HG02840 (cell line): Measurements from ENCODE around the gene GOSR1.
"Not testable (repeated sequence)": the region's sequence is repeated elsewhere in the genome, so short reads cannot be mapped to it uniquely, and the experiment has no call there.

Source experiments
- ATAC-seq: cut with Tn5 transposase; IDR thresholded peaks from one replicate; pipeline ENCODE4 v1.9.1; 2021; ENCODE audit warnings: mild to moderate bottlenecking, moderate library complexity, moderate number of reproducible peaks; ENCODE audit not compliant: unreplicated experiment, low FRiP score

The GOSR1 gene

DNA sequence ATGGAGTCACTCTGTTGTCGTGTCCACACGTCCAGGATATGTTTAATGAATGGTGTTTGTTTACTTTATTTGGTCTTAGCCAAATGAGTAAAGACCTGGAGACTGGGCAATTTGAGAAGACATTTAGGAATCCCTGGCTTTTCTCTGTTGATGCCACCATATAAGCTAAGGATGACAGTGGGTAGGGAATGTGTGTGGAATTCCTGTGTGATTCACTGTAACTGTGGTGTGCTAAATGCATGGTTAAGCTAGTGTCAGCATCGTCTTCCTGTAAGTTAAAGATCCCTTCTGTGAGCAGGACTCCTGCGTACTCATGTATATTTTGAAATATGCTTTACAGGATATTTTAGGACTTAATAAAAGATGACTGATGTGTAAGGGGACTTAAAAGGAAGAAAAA is 26.4 kb downstream of the GOSR1 start:
- no peak for ATAC-seq

DNA sequence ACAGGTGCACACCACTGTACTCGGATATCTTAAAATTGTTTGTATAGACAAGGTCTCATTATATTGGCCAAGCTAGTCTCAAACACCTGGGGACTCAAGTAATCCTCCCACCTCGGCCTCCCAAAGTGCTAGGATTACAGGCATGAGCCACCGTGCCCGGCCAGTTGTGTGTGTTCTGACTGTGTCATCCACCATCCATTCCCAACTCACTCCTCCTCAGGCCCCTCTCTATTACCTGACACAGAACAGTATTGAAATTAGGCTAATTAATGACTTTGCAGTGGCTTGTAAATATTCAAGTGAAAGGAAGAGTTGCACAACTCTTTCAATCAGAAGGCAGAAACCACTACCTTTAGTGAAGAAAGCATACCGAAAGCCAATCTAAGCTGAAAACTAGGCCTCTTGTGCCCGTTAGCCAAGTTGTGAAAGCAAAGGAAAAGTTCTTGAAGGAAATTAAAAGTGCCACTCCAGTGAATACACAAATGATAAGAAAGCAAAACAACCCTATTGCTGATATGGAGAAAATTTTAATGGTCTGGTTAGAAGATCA is 28.7 kb downstream of the GOSR1 start:
- no peak for ATAC-seq

DNA sequence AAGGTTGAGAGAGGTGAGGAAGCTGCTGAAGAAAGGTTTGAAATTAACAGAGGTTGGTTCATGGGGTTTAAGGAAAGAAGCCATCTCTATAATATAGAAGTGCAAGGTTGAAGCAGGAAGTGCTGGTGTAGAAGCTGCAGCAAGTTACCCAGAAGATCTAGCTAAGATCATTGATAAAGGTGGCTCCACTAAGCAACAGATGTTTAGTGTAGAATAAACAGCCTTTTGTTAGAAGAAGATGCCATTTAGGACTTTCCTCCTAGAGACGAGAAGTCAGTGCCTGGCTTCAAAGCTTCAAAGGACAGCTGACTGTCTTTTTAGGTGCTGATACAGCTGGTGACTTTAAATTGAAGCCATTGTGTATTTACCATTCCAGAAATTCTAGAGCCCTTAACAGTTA is 29.3 kb downstream of the GOSR1 start:
- ATAC-seq, result no peak

DNA sequence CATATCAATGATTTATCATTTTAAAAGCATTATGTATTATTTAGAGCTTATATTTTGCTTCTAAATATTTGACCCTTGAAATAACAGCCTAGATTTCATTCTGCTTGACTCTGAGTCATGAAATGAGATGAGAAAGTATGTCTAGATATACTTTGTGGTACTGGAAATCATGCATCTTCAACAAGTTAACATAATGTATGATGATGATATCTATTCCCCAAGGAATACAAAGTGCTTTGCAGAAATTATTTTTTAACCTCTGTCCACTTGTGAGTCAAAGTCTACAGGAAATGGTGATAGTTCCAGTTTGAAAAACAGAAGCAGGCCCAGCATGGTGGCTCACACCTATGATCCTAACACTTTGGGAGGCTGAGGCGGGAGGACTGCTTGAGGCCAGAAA is 36.1 kb downstream of the GOSR1 start:
- ATAC-seq, result no peak

DNA sequence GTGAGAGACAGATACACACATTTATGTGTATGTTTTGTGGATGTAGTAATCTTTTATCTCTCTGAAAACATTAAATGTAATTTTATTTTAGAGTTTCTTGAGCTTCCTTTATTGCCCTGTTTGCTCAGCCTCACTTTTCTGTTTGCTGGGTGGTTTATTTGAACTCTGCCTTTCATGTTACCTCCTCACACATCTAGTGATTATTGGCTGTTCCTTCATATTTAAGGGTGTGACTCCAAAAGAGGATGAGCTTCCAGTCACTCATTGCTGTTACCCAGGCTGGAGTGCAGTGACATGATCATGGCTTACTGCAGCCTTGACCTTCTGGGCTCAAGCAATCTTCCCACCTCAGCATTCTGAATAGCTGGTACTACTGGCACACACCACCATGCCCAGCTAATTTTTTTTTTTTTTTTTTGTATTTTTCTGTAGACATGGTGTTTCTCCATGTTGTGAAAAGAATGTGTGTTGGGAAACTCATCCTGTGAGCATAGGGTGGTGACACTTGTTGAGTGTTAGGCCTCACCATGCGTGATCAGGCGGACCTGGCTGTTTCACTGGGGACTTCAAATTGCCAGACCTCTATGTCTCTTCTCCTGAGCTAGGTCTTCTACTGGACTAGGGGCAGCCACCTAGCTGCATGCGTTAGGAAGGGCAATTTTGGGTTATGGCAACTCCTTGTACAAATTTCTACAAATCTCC is 37.8 kb downstream of the GOSR1 start:
- ATAC-seq, result no peak

DNA sequence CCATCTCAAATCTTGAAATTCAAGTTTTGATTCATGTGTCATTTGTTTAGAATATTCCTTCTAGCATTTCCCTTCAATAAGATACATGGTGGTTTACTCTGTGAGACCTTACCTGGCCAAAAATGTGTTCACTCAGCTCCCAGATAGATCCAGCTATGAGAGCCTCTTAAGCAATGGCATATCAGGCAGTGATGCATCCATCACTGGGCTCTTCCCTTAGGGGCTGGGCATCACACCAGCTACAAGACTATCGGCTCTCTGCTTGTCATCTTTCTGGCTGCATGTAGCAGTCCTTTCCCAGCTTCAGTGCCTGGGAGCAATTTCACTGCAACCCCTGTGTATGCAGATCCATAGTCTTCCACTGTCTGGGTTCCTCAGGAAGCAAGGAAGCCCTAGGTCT is 40.6 kb downstream of the GOSR1 start:
- no peak for ATAC-seq

DNA sequence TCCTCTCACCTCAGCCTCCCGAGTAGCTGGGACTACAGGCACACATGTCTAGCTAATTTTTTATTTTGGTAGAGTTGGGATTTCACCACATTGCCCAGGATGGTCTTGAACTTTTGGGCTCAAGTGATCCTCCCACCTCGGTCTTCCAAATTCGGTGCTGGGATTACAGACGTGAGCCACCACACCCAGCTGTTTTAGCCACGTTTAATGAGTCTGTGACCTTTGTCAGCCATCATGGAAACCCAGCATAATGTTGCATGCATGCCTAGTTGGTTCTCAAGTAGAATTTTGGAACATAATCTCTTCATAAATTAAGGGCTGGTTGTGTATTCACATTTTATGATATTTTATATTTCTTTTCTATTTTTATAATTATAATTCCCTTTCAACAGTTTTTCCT is 42.0 kb downstream of the GOSR1 start:
- no peak for ATAC-seq

DNA sequence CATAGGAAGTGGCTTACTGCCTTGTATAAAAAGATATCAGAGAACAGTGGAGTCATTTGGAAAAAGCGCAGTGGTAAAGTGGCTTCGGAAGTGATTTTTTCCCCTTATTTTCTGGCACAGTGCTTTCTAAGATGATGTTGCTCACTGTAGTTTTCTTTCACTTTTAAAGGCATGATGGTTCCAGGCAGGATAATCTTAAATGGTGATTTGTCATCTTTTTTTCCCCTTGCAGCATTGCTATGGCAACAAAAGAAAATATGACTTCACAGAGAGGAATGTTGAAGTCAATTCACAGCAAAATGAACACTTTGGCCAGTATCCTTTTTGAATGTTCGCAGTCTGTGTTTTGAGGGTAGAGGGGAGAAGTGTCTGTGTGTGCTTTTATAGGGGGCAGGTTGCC is 42.5 kb downstream of the GOSR1 start:
- no peak for ATAC-seq

DNA sequence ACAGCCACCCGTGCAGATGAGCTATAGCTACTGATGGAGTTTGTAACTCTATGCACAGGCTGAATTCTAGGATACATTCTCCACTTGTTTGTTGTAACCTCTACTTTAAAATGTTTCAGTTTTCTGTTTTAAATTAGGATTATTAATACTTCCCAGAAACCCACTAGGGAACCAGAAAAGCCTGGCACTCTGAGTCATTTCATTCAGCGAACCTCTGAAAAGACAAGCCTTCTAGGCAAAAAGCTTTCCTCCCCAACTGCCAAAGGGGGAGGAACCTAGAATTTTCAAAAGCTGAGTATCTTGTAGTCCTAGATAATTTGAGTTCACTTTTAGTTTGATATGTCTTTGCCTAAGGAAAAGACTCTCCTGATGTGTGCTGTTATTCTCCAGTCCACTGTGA is 43.2 kb downstream of the GOSR1 start:
- ATAC-seq, result no peak

DNA sequence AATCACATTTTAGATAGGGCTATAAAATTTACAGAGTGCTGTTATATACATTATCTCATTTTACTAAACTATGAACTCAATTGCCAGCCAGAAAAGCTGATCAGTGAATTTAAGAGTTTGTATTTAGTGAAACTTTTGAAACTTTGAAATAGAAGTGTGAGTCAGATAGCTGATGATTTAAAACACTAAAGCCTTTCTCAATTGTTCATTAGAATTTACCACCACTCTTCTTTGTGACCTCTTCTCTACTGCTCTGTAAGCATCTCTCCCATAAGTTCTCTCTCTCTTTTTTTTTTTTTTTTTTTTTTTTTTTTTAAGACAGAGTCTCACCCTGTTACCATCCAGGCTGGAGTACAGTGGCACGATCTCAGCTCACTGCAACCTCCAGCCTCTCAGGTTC is 43.7 kb downstream of the GOSR1 start:
- no peak for ATAC-seq

DNA sequence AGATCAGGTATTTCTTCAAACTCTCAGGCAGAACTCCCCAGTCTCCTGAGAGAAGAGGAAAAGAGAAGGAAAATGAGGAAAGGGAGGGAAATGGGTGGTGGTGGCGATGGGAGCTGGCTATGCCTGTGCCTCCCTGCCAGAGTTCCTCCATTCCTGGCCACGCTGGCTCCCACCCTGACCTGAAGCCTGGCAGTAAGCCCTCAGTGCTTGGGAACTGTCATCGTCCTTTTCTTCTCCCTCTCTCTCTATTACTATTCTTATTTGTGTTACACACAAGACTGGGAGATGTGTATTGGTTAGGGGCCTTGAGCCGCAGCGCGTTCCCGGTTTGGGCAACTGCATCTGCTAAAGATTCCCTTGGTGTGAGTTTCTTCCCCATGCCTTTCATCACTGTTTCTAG is 44.6 kb downstream of the GOSR1 start:
- ATAC-seq, result no peak

DNA sequence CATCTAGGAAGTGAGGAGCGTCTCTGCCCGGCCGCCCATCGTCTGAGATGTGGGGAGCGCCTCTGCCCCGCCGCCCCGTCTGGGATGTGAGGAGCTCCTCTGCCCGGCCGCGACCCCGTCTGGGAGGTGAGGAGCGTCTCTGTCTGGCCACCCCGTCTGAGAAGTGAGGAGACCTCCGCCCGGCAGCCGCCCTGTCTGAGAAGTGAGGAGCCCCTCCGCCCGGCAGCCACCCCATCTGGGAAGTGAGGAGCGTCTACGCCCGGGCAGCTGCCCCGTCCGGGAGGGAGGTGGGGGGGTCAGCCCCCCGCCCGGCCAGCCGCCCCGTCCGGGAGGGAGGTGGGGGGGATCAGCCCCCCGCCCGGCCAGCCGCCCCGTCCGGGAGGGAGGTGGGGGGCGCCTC is 46.0 kb downstream of the GOSR1 start:
- ATAC-seq, result not testable (repeated sequence)

DNA sequence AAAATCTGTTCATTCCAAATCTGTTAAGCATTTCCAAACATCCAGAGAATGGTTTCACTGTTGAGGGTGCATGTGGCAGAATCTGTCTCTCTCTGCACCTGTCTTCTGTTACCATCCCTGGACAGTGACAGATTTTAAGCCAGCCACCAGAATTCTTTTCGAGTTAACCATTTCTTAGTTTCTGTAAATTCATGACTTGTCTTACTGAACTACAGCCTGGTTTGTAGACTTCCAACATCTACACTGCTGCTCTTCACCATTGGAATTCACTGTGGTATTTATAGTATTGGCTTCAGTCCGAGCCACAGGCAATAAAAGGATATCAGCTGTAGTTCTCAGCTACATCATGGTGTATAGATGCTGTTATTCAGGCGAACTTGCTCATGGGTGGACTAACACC is 47.6 kb downstream of the GOSR1 start:
- no peak for ATAC-seq

DNA sequence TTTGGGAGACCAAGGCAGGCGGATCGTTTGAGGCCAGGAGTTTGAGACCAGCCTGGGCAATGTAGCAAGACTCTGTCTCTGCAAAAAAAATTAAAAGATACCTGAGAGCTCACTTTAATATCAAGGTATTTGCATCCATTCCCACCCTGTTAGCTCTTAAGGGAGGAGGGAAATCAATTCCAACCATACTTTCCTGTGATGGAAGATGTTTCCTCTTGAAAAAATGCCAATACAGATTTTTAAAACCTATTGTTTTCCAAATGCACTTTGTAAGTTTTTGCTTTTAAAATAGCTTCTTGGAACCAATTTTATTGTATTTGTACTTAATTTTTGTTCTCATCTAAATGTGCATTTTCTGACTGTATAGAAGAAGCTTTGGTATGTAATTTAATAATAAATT is 49.2 kb downstream of the GOSR1 start:
- no peak for ATAC-seq

DNA sequence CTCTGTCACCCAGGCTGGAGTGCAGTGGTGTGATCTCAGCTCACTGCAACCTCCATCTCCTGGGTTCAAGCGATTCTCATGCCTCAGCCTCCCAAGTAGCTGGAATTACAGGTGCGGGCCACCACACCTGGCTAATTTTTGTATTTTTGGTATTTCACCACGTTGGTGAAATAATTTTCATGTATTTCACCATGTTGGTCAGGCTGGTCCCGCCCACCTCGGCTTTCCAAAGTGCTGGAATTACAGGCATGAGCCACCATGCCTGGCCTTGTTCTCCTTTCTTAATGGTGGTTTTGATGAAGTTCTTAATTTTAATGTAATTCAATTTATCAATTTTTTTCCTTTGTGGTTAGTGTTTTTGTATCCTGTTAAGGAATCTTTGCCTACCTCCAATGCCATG is 51.5 kb downstream of the GOSR1 start:
- not testable (repeated sequence) for ATAC-seq

DNA sequence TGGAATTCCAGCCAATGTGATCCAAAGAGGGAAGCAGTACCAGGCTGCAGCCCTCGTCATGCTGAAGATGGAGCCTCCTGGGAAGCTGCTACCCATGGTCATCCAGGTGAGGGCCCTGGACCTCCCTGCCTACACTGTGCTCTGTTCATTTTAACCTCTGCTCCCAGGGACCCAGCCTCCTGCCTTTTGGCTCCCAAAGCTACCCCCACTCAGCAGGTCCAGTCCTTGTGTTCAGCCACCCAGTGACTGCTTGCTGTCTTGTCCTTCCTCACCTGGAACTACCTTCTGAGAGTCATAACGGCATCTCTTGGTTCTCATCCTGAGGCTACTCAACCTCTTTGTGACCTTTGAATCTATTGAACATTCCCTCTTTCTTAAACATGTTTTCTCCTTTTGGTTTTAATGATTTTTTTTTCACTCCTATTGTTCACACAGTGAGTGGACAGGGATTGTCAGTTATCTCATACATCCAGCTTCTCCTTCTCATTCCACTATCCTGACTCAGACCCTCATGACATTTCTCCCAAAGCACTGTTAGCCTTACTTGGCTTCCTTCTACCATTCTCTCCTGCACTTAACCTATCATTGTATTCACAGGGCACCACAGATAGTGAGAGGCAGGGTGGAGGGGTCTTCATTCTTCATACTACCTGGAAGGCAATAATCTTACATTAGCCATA is 53.3 kb downstream of the GOSR1 start:
- no peak for ATAC-seq

DNA sequence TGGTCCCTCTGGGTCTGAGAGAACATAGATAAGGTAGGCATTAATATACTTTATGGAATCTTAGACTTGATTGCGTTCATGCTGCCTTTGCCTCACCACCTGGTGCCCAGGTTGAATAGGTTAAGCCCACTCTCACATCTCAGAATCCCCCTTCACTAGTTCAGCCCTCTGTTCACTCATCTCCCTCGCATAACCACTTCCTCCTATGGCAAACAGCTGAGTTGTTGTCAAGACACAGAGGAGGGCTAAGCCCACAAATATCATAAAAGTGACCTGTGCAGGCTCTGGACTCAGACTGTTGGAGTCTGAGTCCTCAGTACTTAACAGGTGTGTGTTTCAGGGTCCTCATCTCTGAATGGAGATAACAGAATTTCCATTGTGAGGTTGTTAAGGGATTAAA is 55.7 kb downstream of the GOSR1 start:
- no peak for ATAC-seq

DNA sequence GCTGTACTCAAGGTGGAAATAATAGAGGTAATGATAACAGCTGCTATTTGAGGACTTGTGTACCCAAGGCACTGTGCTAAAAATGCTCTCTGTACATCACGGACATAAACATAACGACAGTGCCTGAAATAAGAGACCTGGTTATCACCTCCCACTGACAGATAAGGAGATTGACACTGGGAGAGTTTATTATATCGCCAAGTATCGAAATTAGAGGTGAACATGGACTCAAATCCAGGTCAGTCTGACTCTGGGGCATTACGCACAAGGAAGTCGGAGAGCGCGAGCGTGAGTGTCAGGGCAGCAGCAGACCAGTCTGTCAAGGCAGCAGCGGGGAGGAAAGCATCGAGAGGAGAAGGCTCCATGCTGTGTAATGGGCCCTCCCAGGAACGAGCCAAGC is 57.1 kb downstream of the GOSR1 start:
- no peak for ATAC-seq

DNA sequence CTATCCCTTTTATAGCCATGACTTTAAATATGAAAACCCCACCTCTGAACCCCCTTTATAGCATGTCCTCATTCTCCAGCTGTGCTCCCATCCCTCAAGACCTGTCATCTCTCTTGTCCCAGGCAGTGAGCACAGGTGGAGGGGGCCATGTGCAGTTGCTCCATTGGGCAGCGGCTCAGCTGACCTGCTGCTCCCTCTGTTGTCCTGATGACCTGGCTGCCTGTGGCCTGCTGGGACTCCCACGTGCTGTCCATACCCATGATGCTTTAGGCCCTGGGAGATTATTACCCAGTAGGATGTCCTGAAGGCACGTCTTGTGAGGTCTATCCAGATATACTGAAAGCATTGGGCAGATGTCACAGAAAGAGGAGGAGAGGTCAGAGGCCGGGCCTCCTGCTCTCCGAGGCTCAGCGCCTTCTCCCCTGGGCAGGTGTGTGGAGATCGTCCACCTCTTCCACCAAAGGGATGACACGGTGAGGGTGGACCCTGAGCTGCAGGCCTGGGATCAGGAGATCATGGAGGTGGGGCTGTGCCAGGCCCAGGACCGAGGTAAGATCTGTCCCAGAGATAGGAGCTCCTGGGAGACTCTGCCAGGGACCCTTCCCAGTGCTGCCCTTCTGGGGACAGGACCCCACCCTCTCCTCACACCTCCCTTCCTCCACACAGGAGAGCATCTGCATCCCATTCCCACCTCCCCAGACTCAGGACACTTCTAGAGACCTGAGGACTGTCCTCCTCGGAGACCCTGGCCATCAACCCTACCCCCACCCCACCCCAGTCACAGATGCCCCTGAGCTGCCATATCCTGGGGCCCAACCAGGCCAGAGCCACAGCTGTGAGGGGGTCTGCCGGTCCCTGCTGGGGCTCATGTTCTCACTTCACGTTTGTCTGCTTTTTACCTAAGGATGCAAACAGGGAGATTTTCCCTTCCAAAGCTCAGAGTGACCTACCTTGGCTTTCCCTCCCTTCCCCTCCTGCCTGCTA is 58.0 kb downstream of the GOSR1 start:
- no peak for ATAC-seq

DNA sequence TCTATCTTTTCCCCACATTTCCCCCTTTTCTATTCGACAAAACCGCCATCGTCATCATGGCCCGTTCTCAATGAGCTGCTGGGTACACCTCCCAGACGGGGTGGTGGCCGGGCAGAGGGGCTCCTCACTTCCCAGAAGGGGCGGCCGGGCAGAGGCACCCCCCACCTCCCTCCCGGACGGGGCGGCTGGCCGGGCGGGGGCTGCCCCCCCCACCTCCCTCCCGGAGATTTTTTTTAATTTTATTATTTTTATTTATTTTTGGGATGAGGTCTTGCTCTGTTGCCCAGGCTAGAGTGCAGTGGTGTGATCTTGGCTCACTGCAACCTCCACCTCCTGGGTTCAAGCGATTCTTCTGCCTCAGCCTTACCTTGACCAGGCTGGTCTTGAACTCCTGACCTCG is 59.6 kb downstream of the GOSR1 start:
- not testable (repeated sequence) for ATAC-seq

DNA sequence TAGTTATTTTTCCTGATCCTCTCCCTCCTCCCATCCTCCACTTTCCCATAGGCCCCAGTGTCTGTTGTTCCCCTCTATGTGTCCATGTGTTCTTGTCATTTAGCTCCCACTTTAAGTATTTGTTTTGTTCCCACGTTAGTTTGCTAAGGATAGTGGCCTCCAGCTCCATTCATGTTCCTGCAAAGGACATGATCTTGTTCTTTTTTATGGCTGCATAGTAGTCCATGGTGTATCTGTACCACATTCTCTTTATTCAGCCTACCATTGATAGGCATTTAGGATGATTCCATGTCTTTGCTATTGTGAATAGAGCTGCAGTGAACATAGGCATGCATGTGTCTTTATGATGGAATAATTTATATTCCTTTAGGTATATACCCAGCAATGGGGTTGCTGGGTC is 60.5 kb downstream of the GOSR1 start:
- not testable (repeated sequence) for ATAC-seq
